Measurements from ENCODE around the gene FBXW10B.
"Not testable (repeated sequence)": the region's sequence is repeated elsewhere in the genome, so short reads cannot be mapped to it uniquely, and the experiment has no call there.

The FBXW10B gene

GRCh38 chr17:15623255-15623654 is 3.8 kb upstream of the FBXW10B start:
- H3K27me3 ChIP-seq (ENCODE audit: control insufficient read depth, insufficient read depth, low read length); H3K4me1 ChIP-seq (ENCODE audit: control insufficient read depth, insufficient read depth, low read length); H3K9me3 ChIP-seq (ENCODE audit: control insufficient read depth, insufficient read depth, low read length); H3K36me3 ChIP-seq (ENCODE audit: control insufficient read depth, insufficient read depth, low read length); H3K9ac ChIP-seq (ENCODE audit: low read depth, low read length); H3K4me3 ChIP-seq (ENCODE audit: low read depth, low read length): not testable (repeated sequence)

- H3K4me1 ChIP-seq (ENCODE audit: control insufficient read depth, insufficient read depth, low read length); H3K9ac ChIP-seq (ENCODE audit: low read depth, low read length); H3K27me3 ChIP-seq (ENCODE audit: control insufficient read depth, insufficient read depth, low read length); H3K9me3 ChIP-seq (ENCODE audit: control insufficient read depth, insufficient read depth, low read length); H3K36me3 ChIP-seq (ENCODE audit: control insufficient read depth, insufficient read depth, low read length); H3K4me3 ChIP-seq (ENCODE audit: low read depth, low read length): not testable (repeated sequence)
Observed at GRCh38 chr17:15622124-15622523, 2.6 kb upstream of the FBXW10B start.

- H3K4me1 ChIP-seq (ENCODE audit: control insufficient read depth, insufficient read depth, low read length); H3K36me3 ChIP-seq (ENCODE audit: control insufficient read depth, insufficient read depth, low read length); H3K4me3 ChIP-seq (ENCODE audit: low read depth, low read length); H3K9me3 ChIP-seq (ENCODE audit: control insufficient read depth, insufficient read depth, low read length); H3K27me3 ChIP-seq (ENCODE audit: control insufficient read depth, insufficient read depth, low read length); H3K9ac ChIP-seq (ENCODE audit: low read depth, low read length): not testable (repeated sequence)
Observed at GRCh38 chr17:15616828-15617227, 2.7 kb downstream of the FBXW10B start.

GRCh38 chr17:15615850-15616249 is 3.7 kb downstream of the FBXW10B start:
- H3K4me1 ChIP-seq (ENCODE audit: control insufficient read depth, insufficient read depth, low read length); H3K9ac ChIP-seq (ENCODE audit: low read depth, low read length); H3K36me3 ChIP-seq (ENCODE audit: control insufficient read depth, insufficient read depth, low read length): not testable (repeated sequence)

GRCh38 chr17:15613111-15613510 is 6.4 kb downstream of the FBXW10B start:
- not testable (repeated sequence) for H3K27me3 ChIP-seq (ENCODE audit: control insufficient read depth, insufficient read depth, low read length); H3K36me3 ChIP-seq (ENCODE audit: control insufficient read depth, insufficient read depth, low read length); H3K9ac ChIP-seq (ENCODE audit: low read depth, low read length); H3K9me3 ChIP-seq (ENCODE audit: control insufficient read depth, insufficient read depth, low read length); H3K4me3 ChIP-seq (ENCODE audit: low read depth, low read length); H3K4me1 ChIP-seq (ENCODE audit: control insufficient read depth, insufficient read depth, low read length)

More at GRCh38 chr17:15615850-15616249, 3.7 kb downstream of the FBXW10B start:
- H3K9me3 ChIP-seq (ENCODE audit: control insufficient read depth, insufficient read depth, low read length); H3K27me3 ChIP-seq (ENCODE audit: control insufficient read depth, insufficient read depth, low read length); H3K4me3 ChIP-seq (ENCODE audit: low read depth, low read length): not testable (repeated sequence)

- not testable (repeated sequence) for H3K36me3 ChIP-seq (ENCODE audit: control insufficient read depth, insufficient read depth, low read length); H3K9ac ChIP-seq (ENCODE audit: low read depth, low read length); H3K4me1 ChIP-seq (ENCODE audit: control insufficient read depth, insufficient read depth, low read length); H3K9me3 ChIP-seq (ENCODE audit: control insufficient read depth, insufficient read depth, low read length); H3K4me3 ChIP-seq (ENCODE audit: low read depth, low read length); H3K27me3 ChIP-seq (ENCODE audit: control insufficient read depth, insufficient read depth, low read length)
Observed at GRCh38 chr17:15592960-15593359, 26.5 kb downstream of the FBXW10B start.

GRCh38 chr17:15591986-15592385 is 27.5 kb downstream of the FBXW10B start:
- H3K9ac ChIP-seq (ENCODE audit: low read depth, low read length); H3K27me3 ChIP-seq (ENCODE audit: control insufficient read depth, insufficient read depth, low read length); H3K4me3 ChIP-seq (ENCODE audit: low read depth, low read length); H3K4me1 ChIP-seq (ENCODE audit: control insufficient read depth, insufficient read depth, low read length); H3K9me3 ChIP-seq (ENCODE audit: control insufficient read depth, insufficient read depth, low read length); H3K36me3 ChIP-seq (ENCODE audit: control insufficient read depth, insufficient read depth, low read length): not testable (repeated sequence)

GRCh38 chr17:15590844-15591243 is 28.7 kb downstream of the FBXW10B start:
- H3K9me3 ChIP-seq (ENCODE audit: control insufficient read depth, insufficient read depth, low read length); H3K4me1 ChIP-seq (ENCODE audit: control insufficient read depth, insufficient read depth, low read length); H3K9ac ChIP-seq (ENCODE audit: low read depth, low read length); H3K36me3 ChIP-seq (ENCODE audit: control insufficient read depth, insufficient read depth, low read length); H3K4me3 ChIP-seq (ENCODE audit: low read depth, low read length); H3K27me3 ChIP-seq (ENCODE audit: control insufficient read depth, insufficient read depth, low read length): not testable (repeated sequence)

- not testable (repeated sequence) for H3K9ac ChIP-seq (ENCODE audit: low read depth, low read length); H3K4me1 ChIP-seq (ENCODE audit: control insufficient read depth, insufficient read depth, low read length); H3K27me3 ChIP-seq (ENCODE audit: control insufficient read depth, insufficient read depth, low read length); H3K36me3 ChIP-seq (ENCODE audit: control insufficient read depth, insufficient read depth, low read length); H3K9me3 ChIP-seq (ENCODE audit: control insufficient read depth, insufficient read depth, low read length); H3K4me3 ChIP-seq (ENCODE audit: low read depth, low read length)
Observed at GRCh38 chr17:15589544-15590536, 29.7 kb downstream of the FBXW10B start.

- H3K27me3 ChIP-seq (ENCODE audit: control insufficient read depth, insufficient read depth, low read length); H3K4me1 ChIP-seq (ENCODE audit: control insufficient read depth, insufficient read depth, low read length); H3K36me3 ChIP-seq (ENCODE audit: control insufficient read depth, insufficient read depth, low read length); H3K9me3 ChIP-seq (ENCODE audit: control insufficient read depth, insufficient read depth, low read length); H3K9ac ChIP-seq (ENCODE audit: low read depth, low read length); H3K4me3 ChIP-seq (ENCODE audit: low read depth, low read length): not testable (repeated sequence)
Observed at GRCh38 chr17:15588017-15588416, 31.5 kb downstream of the FBXW10B start.

- H3K4me1 ChIP-seq (ENCODE audit: control insufficient read depth, insufficient read depth, low read length); H3K36me3 ChIP-seq (ENCODE audit: control insufficient read depth, insufficient read depth, low read length); H3K4me3 ChIP-seq (ENCODE audit: low read depth, low read length); H3K9me3 ChIP-seq (ENCODE audit: control insufficient read depth, insufficient read depth, low read length); H3K9ac ChIP-seq (ENCODE audit: low read depth, low read length); H3K27me3 ChIP-seq (ENCODE audit: control insufficient read depth, insufficient read depth, low read length): not testable (repeated sequence)
Observed at GRCh38 chr17:15583313-15583712, 36.2 kb downstream of the FBXW10B start.

GRCh38 chr17:15581462-15581861 is 38.0 kb downstream of the FBXW10B start:
- H3K27me3 ChIP-seq (ENCODE audit: control insufficient read depth, insufficient read depth, low read length); H3K4me3 ChIP-seq (ENCODE audit: low read depth, low read length); H3K9ac ChIP-seq (ENCODE audit: low read depth, low read length); H3K4me1 ChIP-seq (ENCODE audit: control insufficient read depth, insufficient read depth, low read length); H3K9me3 ChIP-seq (ENCODE audit: control insufficient read depth, insufficient read depth, low read length); H3K36me3 ChIP-seq (ENCODE audit: control insufficient read depth, insufficient read depth, low read length): not testable (repeated sequence)
